ENCODE results near the gene MC2R. TPM values are rescaled to one million over a fixed set of nuclear protein-coding genes. Genes with fewer than 3 reads are reported as not detected.

Gene MC2R
- total and polyA plus RNA-seq, 2 donors (not counting 1 experiment from before 2014, with no cell fraction given), result not detected

- no peak overlapping the region for H2AFZ ChIP-seq (ENCODE audit: low read length)
- no peaks in the 10 kb centered on the region for H3K4me1 ChIP-seq (ENCODE audit: control insufficient read depth, extremely low read depth, insufficient read depth, low read length)
- no peaks in the 10 kb centered on the region for H3K79me2 ChIP-seq (ENCODE audit: control insufficient read depth, insufficient read depth, low read length)
- no peak overlapping the region for H3K9ac ChIP-seq (ENCODE audit: insufficient read depth, low read length)
- no peaks in the 10 kb centered on the region for H3K27me3 ChIP-seq (ENCODE audit: control insufficient read depth, insufficient read depth, low read length)
- no peaks in the 10 kb centered on the region for H4K20me1 ChIP-seq (ENCODE audit: control insufficient read depth, extremely low read depth, insufficient read depth, low read length)
- H3K27ac ChIP-seq (ENCODE audit: insufficient read depth, low read length), result no peak overlapping the region
- no peak overlapping the region for H3K4me3 ChIP-seq (replicated peaks in 1 of 4; ENCODE audit: control extremely low read depth in 1 of 4, insufficient read depth in 1 of 4, low read depth in 3 of 4, low read length in 4 of 4)
- TF ChIP-seq EZH2 (IDR thresholded peaks at IDR 0.05; ENCODE audit: low read length, missing control alignments), result no peak
- TF ChIP-seq CTCF (conservative IDR thresholded peaks at IDR 0.05 in 1 of 2, IDR thresholded peaks at IDR 0.05 in 1 of 2; ENCODE audit: low read depth in 1 of 2, low read length in 2 of 2), result no peak
- H3K4me2 ChIP-seq (ENCODE audit: extremely low read depth, insufficient read depth, low read length), result no peak overlapping the region
- H3K36me3 ChIP-seq (ENCODE audit: control insufficient read depth, insufficient read depth, low read length), result no peaks in the 10 kb centered on the region
- DNase-seq (ENCODE audit: low read depth in 2 of 2), result no peak
- H3K9me3 ChIP-seq (ENCODE audit: control insufficient read depth, insufficient read depth, low read depth, low read length), result no peaks in the 10 kb centered on the region
These were observed 17.1 kb upstream of the MC2R start for GRCh38 chr18:13932285-13933025.

GRCh38 chr18:13930964-13931363, 15.6 kb upstream of the MC2R start:
- no peaks in the 10 kb centered on the region for H3K36me3 ChIP-seq (ENCODE audit: control insufficient read depth, insufficient read depth, low read length)
- H3K4me3 ChIP-seq (replicated peaks in 1 of 4; ENCODE audit: control extremely low read depth in 1 of 4, insufficient read depth in 1 of 4, low read depth in 3 of 4, low read length in 4 of 4), result no peak overlapping the region
- no peak for TF ChIP-seq CTCF (conservative IDR thresholded peaks at IDR 0.05 in 1 of 2, IDR thresholded peaks at IDR 0.05 in 1 of 2; ENCODE audit: low read depth in 1 of 2, low read length in 2 of 2)
- TF ChIP-seq EZH2 (IDR thresholded peaks at IDR 0.05; ENCODE audit: low read length, missing control alignments), result no peak
- H3K4me1 ChIP-seq (ENCODE audit: control insufficient read depth, extremely low read depth, insufficient read depth, low read length), result no peaks in the 10 kb centered on the region
- H4K20me1 ChIP-seq (ENCODE audit: control insufficient read depth, extremely low read depth, insufficient read depth, low read length), result no peaks in the 10 kb centered on the region
- no peak overlapping the region for H3K9ac ChIP-seq (ENCODE audit: insufficient read depth, low read length)
- H3K9me3 ChIP-seq (ENCODE audit: control insufficient read depth, insufficient read depth, low read depth, low read length), result no peaks in the 10 kb centered on the region
- no peaks in the 10 kb centered on the region for H3K27me3 ChIP-seq (ENCODE audit: control insufficient read depth, insufficient read depth, low read length)
- no peaks in the 10 kb centered on the region for H3K79me2 ChIP-seq (ENCODE audit: control insufficient read depth, insufficient read depth, low read length)
- no peak overlapping the region for H3K27ac ChIP-seq (ENCODE audit: insufficient read depth, low read length)
- no peak overlapping the region for H2AFZ ChIP-seq (ENCODE audit: low read length)
- no peak overlapping the region for H3K4me2 ChIP-seq (ENCODE audit: extremely low read depth, insufficient read depth, low read length)
- no peak for DNase-seq (ENCODE audit: low read depth in 2 of 2)

GRCh38 chr18:13923221-13923620, 7.9 kb upstream of the MC2R start:
- TF ChIP-seq CTCF (conservative IDR thresholded peaks at IDR 0.05 in 1 of 2, IDR thresholded peaks at IDR 0.05 in 1 of 2; ENCODE audit: low read depth in 1 of 2, low read length in 2 of 2) (no peak), EZH2 (IDR thresholded peaks at IDR 0.05; ENCODE audit: low read length, missing control alignments) (no peak)
- no peaks in the 10 kb centered on the region for H3K9me3 ChIP-seq (ENCODE audit: control insufficient read depth, insufficient read depth, low read depth, low read length)
- no peaks in the 10 kb centered on the region for H3K79me2 ChIP-seq (ENCODE audit: control insufficient read depth, insufficient read depth, low read length)
- no peak overlapping the region for H3K4me3 ChIP-seq (replicated peaks in 1 of 4; ENCODE audit: control extremely low read depth in 1 of 4, insufficient read depth in 1 of 4, low read depth in 3 of 4, low read length in 4 of 4)
- H3K27ac ChIP-seq (ENCODE audit: insufficient read depth, low read length), result no peak overlapping the region
- H3K36me3 ChIP-seq (ENCODE audit: control insufficient read depth, insufficient read depth, low read length), result no peaks in the 10 kb centered on the region
- DNase-seq (ENCODE audit: low read depth in 2 of 2), result no peak
- H3K9ac ChIP-seq (ENCODE audit: insufficient read depth, low read length), result no peak overlapping the region
- no peaks in the 10 kb centered on the region for H3K27me3 ChIP-seq (ENCODE audit: control insufficient read depth, insufficient read depth, low read length)
- H3K4me2 ChIP-seq (ENCODE audit: extremely low read depth, insufficient read depth, low read length), result no peak overlapping the region
- H4K20me1 ChIP-seq (ENCODE audit: control insufficient read depth, extremely low read depth, insufficient read depth, low read length), result no peaks in the 10 kb centered on the region
- H3K4me1 ChIP-seq (ENCODE audit: control insufficient read depth, extremely low read depth, insufficient read depth, low read length), result no peaks in the 10 kb centered on the region
- no peak overlapping the region for H2AFZ ChIP-seq (ENCODE audit: low read length)

Data from fibroblast of lung (primary cell).